Body of pancreas (tissue), 4 donors: ENCODE results near the gene CRLF3.
"Not testable (repeated sequence)": the region's sequence is repeated elsewhere in the genome, so short reads cannot be mapped to it uniquely, and the experiment has no call there.

Experiments
- POLR2A ChIP-seq, 3 donors: fragments of 450-650 bp; IDR thresholded peaks; one replicate each; pipeline ENCODE4 v1.6.1; 2016; ENCODE audit warnings: antibody characterized with exemption in 3 of 3, mild to moderate bottlenecking in 2 of 3
- TF ChIP-seq, protein P1 (sequence below), 7 experiments: fragments of 450-650 bp in 4 of 7; fragments of 200-600 bp in 3 of 7; sonication (generic) in 3 of 7; IDR thresholded peaks; one replicate each; pipeline ENCODE4 v1.5.1; 2016 to 2019; ENCODE audit warnings: antibody characterized with exemption in 7 of 7

DNA sequence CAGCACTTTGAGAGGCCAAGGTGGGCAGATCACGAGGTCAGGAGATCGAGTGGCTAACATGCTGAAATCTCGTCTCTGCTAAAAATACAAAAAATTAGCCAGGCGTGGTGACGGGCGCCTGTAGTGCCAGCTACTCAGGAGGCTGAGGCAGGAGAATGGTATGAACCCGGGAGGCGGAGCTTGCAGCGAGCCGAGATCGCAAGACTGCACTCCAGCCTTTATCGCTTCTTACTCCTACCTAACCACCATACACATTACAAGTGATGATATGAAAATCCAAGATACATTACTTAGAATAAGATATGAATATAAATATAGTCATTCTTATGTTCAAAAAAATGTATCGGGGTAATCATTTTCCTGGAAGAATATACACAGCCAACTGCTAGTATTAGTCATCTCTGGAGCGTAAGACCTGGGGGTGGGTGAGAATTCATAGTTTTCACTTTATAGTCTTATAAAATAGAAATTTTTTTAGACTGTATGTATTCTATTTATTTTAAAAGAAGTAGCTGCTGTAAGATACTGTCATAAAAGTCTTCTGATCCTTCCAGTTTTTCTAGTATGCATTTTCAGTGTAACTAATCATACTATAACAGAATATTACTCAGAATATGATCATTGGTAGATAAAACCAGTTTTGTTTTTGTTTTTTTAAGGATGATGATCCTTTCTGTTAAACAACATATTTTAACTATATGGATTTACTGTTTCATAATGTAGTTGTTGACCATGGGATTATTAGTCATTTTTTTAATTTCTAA, 56.7 kb downstream of the CRLF3 start:
- TF ChIP-seq, protein P1, sequence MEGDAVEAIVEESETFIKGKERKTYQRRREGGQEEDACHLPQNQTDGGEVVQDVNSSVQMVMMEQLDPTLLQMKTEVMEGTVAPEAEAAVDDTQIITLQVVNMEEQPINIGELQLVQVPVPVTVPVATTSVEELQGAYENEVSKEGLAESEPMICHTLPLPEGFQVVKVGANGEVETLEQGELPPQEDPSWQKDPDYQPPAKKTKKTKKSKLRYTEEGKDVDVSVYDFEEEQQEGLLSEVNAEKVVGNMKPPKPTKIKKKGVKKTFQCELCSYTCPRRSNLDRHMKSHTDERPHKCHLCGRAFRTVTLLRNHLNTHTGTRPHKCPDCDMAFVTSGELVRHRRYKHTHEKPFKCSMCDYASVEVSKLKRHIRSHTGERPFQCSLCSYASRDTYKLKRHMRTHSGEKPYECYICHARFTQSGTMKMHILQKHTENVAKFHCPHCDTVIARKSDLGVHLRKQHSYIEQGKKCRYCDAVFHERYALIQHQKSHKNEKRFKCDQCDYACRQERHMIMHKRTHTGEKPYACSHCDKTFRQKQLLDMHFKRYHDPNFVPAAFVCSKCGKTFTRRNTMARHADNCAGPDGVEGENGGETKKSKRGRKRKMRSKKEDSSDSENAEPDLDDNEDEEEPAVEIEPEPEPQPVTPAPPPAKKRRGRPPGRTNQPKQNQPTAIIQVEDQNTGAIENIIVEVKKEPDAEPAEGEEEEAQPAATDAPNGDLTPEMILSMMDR (IDR thresholded peaks at IDR 0.05) = not testable (repeated sequence)
- TF ChIP-seq POLR2A (IDR thresholded peaks at IDR 0.05) = not testable (repeated sequence)
